HG03108 (cell line): ENCODE measurements around the gene GALNT17.

ENCODE experiments used
- ATAC-seq: cut with Tn5 transposase; IDR thresholded peaks from one replicate; pipeline ENCODE4 v1.9.1; 2021; ENCODE audit warnings: moderate library complexity; ENCODE audit not compliant: unreplicated experiment

Gene GALNT17

DNA sequence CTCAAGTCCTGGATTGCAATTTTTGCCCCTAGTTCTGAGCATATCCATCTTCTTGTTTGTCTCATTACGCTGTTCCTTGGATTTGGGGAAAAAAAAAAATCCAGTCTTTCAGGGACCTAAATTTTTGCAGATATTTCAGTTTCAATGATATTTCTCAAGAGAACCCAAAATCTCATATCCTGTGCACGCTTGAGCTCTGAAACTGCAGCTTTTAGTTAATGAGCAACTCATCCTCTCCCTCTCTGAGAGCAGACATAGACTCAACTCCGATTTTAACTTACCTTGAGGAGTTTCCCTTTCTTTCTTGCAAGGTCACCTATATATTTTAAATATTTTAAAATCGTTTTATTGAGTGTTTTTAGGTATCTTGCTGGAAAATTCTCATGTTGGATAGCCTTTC, 200.3 kb downstream of the GALNT17 start:
- ATAC-seq, result no peak

GRCh38 chr7:71334541-71334940, 202.6 kb downstream of the GALNT17 start:
- ATAC-seq, result no peak

DNA sequence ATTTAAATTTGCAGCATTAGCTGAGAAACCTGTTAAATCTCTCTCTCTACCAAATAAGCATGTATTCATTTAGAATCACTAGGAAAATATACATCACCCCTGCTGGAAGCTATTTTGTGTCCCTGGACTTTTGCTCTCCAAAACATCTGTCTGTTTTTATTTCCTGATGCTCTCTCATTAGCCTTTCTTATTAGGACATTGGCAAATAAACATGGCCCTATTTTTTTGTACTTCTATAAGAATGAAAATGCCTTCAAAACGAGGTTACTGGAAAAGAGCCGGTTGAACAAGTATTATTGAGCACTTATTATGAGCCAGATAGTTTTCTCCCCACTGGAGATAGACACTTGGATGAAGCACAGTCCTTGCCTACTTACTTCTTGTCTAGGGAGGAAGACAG, 206.9 kb downstream of the GALNT17 start:
- ATAC-seq, result no peak

DNA sequence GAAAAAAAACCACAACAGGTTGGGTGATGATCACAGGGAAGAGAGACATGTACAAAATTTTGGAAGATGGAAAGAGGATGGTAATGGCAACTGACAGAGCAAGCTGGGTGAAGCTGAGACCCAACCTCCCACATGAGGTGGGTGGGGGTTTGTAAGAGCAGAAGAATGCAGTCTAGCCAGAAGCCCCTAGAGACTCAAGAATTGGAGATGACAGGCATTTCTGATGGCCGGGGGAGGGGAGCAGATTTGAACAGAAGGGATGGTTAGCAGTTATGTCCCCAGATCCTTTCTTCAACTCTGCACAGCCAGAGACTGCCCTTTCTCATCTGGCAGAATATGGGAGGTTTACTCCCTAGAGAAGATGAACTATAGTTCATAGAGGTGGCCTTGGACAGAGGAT, 208.0 kb downstream of the GALNT17 start:
- ATAC-seq, result no peak

- no peak for ATAC-seq
These were observed 210.3 kb downstream of the GALNT17 start for GRCh38 chr7:71342202-71342601.

GRCh38 chr7:71343039-71343438, 211.1 kb downstream of the GALNT17 start:
- no peak for ATAC-seq

GRCh38 chr7:71343892-71344291, 211.9 kb downstream of the GALNT17 start:
- ATAC-seq, result no peak

- ATAC-seq, result no peak
These were observed 213.4 kb downstream of the GALNT17 start for GRCh38 chr7:71345117-71345884.

DNA sequence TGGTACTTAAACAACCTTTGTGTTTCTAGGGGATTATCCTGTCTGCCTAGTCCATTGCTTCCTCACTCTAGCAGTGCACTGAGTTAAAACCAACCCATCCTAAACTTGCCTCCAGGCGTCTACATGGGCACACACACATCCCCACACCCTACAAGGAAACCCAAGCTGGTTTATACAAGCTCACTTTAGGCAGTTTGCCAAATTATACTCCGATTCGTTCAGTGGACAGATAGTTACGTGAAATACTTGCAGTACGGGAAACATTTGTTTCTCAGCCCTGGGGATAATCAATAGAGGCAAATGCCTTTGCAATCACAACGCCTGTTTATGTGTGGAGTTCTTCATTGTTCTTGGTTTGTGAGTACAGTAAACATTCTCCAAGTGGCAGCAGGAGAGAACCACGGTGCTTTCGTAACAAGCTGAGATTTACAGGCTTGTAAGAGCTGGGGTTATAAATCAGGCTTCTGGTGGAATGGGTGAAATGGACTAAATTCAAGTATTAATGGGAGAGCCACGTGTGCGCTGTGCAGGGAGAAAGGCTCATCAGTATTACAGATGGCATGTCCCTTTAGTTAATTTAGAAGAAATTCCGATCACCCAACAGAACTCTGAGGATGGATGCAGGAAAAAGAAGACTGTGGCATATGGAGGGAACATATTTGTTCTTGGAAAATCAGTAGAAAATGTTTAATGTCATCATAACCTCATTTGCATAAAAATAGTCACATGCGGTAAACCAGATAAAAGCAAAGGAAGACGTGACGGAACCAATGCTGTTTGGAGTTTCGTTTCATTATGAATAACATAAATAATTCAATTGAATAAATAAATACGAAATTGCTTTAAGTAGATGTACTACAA, 217.1 kb downstream of the GALNT17 start:
- no peak for ATAC-seq

DNA sequence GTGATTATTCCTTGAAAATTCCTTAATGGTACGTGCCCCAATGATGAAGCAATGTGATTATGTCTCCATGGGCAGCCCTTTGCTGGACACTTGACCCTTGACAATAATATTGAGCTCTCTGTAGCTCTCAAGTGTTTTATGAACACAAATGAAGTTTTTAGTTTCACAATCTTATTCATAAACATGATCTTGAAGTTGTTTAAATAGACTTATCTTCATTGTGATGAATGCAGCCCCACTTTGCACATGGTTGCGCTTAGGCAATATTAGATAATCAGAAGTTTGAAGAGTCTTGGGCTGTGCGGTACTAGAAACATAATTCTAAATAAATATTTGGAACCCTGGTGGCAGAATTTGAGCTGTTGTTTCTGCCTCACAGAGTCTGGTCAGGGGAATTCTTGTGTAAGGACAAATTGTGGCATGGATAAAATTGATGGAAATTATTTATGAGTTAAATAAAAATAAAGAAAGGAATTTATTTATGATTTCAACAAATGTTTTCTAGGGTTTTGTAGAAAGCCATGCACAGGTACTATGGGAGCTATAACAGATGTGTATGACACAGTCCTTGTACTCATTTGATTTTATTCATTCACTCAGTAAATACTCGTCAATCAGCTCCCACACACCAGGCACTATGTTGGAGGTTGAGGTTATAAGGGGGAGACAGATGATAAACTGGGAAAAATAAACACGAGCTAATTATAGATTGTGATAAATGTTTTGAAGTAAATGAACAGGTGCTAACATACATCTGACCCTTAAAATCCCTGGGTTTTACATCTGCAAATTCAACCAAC, 217.9 kb downstream of the GALNT17 start:
- ATAC-seq, result no peak

DNA sequence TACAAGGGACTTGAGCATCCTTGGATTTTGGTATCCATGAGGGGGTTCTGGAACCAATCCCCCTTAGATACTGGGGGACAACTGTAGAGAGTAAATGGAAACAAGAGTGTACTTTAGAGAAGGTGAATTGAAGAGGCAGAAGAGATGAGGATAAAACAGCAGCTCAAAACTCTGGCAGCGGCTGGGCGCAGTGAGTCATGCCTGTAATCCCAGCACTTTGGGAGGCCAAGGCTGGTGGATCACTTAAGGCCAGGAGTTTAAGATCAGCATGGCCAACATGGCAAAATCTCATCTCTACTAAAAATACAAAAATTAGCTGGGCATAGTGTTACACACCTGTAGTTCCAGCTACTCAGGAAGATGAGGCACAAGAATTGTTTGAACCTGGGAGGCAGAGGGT, 218.7 kb downstream of the GALNT17 start:
- ATAC-seq, result no peak

DNA sequence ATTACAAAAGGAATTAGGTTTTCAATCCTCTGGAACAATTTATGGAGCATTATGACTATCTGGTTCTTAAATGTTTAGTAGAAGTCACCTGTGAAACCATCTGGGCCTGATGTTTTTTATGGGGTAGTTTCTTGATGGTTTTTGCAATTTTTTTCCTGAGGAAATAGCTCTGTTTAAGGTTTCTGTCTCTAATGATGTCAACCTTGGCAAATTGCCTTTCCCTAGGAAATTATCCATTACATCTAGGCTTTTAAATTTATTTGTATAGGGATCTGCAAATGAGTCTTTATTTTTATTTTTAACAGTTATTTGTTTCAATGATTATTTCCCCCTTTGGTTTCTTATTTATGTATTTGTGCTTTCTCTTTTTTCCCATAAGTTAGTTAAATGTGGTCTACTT, 222.8 kb downstream of the GALNT17 start:
- ATAC-seq, result no peak

DNA sequence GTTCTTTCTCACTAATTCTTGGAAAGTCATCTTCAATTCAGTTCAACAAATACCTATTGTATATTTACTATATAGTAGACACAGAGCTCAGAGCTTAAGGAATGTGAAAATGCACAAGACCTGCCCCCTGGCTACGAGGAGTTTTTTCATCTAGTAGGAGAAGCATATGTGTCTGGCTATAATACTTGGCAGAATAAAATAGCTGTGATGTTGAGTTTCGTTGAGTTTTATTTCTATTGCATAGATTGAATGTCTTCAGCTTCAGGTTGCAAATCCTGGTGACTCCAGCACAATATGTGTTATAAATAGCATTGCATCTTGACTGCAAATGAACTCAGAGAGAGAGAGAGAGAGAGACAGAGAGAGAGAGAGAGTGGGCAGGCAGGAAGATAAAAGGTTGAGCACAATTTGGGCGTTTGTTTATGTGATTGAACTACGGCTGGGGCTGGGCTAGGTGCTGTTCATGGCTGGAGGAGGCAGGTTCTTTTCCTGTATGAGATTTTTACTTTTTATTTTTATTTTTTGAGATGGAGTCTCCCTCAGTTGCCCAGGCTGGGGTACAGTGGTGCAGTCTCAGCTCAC, 229.6 kb downstream of the GALNT17 start:
- no peak for ATAC-seq

GRCh38 chr7:71362240-71362639, 230.3 kb downstream of the GALNT17 start:
- no peak for ATAC-seq

- no peak for ATAC-seq
These were observed 231.3 kb downstream of the GALNT17 start for GRCh38 chr7:71363223-71363622.

- no peak for ATAC-seq
These were observed 231.7 kb downstream of the GALNT17 start for GRCh38 chr7:71363627-71364026.

- no peak for ATAC-seq
These were observed 232.6 kb downstream of the GALNT17 start for GRCh38 chr7:71364551-71364950.

GRCh38 chr7:71372991-71373390, 241.0 kb downstream of the GALNT17 start:
- ATAC-seq, result no peak

GRCh38 chr7:71377062-71377461, 245.1 kb downstream of the GALNT17 start:
- no peak for ATAC-seq

GRCh38 chr7:71377469-71377868, 245.5 kb downstream of the GALNT17 start:
- ATAC-seq, result no peak

DNA sequence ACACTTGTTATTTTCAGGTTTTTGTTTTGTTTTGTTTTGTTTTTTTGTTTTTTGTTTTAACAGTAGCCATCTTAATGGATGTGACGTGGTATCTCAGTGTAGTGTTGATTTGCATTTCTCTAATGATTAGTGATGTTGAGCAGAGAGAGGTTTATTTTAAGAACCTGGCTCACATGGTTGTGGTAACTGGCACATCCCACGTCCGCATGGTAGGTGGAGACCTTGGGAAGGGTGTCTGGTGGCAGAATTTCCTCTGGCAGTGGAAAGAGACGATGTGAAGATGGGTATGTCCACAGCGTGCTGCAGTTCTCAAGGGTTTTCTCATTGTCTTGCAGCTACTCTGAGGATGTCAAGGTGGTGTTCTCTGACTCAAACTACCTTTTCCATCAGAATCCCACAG, 252.2 kb downstream of the GALNT17 start:
- no peak for ATAC-seq
